HCT116 (cell line): ENCODE results near the gene WDPCP.
"Not testable (repeated sequence)": the region's sequence is repeated elsewhere in the genome, so short reads cannot be mapped to it uniquely, and the experiment has no call there.

Source experiments
- CBX3 ChIP-seq: IDR thresholded peaks from 2 replicates; pipeline ENCODE4 v1.6.1; 2012; ENCODE audit warnings: low read depth
- CEBPB ChIP-seq: IDR thresholded peaks from 2 replicates; pipeline ENCODE4 v1.6.1; 2012; ENCODE audit warnings: low read depth
- CTCF ChIP-seq, 3 experiments: fragments of 200-600 bp in 1 of 3; sonication (generic) in 1 of 3; IDR thresholded peaks in 2 of 3; conservative IDR thresholded peaks in 1 of 3; 2 replicates each; pipeline ENCODE4 v1.5.1; 2012 to 2017; ENCODE audit warnings: low read depth in 2 of 3, low read length in 2 of 3, antibody characterized with exemption in 1 of 3, borderline replicate concordance in 1 of 3, control low read depth in 1 of 3, mild to moderate bottlenecking in 1 of 3, mixed read lengths in 1 of 3, mixed run types in 1 of 3, moderate library complexity in 1 of 3; ENCODE audit not compliant: insufficient read depth in 1 of 3
- EZH2 ChIP-seq: fragments of 200-600 bp; sonication (generic); IDR thresholded peaks from 2 replicates; pipeline ENCODE4 v1.6.1; 2017; ENCODE audit warnings: antibody characterized with exemption, mixed run types
- EZH2phosphoT487 ChIP-seq: fragments of 200-600 bp; IDR thresholded peaks from 2 replicates; pipeline ENCODE4 v1.6.1; 2018; ENCODE audit warnings: antibody characterized with exemption, borderline replicate concordance
- JUND ChIP-seq: IDR thresholded peaks from 2 replicates; pipeline ENCODE4 v1.6.1; 2012
- POLR2A ChIP-seq: IDR thresholded peaks from 2 replicates; pipeline ENCODE4 v1.7.0; 2011; ENCODE audit warnings: borderline replicate concordance; ENCODE audit not compliant: insufficient read depth, insufficient read length; ENCODE audit errors: extremely low read depth
- REST ChIP-seq: IDR thresholded peaks from 2 replicates; pipeline ENCODE4 v1.6.1; 2012; ENCODE audit warnings: low read depth

DNA sequence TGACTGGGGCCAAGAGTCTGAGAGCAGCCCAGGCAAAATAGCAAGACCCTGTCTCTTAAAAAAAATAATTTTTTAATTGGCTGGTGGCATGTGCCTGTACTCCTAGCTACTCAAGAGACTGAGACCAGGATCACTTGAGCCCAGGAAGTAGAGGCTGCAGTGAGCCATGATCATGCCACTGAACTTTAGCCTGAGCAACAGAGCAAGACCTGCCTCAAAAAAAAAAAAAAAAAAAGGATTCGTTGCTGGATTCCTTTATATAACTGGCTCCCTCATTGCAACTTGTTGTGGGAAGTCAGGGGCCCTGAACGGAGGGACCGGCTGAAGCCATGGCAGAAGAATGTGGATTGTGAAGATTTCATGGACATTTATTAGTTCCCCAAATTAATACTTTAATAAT is 15.3 kb downstream of the WDPCP start:
- not testable (repeated sequence) for TF ChIP-seq EZH2; CTCF (IDR thresholded peaks at IDR 0.05 in 2 of 3, conservative IDR thresholded peaks at IDR 0.05 in 1 of 3; ENCODE audit: borderline replicate concordance in 1 of 3, insufficient read depth in 1 of 3, low read depth in 2 of 3, low read length in 2 of 3); POLR2A; CBX3; JUND; EZH2phosphoT487; CEBPB; REST
